Suprapubic skin (tissue), 4 donors: ENCODE data around the gene SPG7. TPM values are rescaled to one million over a fixed set of nuclear protein-coding genes. Genes with fewer than 3 reads are reported as not detected.

Source experiments
- DNase-seq, 2 donors: peaks; one replicate each; pipeline ENCODE4 v3.0.0-alpha.2; 2019; ENCODE audit warnings: low spot score in 2 of 2
- H3K27ac ChIP-seq: fragments of 200-600 bp; sonication (generic); one replicate; pipeline ENCODE4 v1.5.1; 2019
- H3K27me3 ChIP-seq: fragments of 200-600 bp; sonication (generic); one replicate; pipeline ENCODE4 v1.5.1; 2019
- H3K36me3 ChIP-seq: fragments of 200-600 bp; sonication (generic); one replicate; pipeline ENCODE4 v1.5.1; 2019
- H3K4me1 ChIP-seq: fragments of 200-600 bp; sonication (generic); one replicate; pipeline ENCODE4 v1.5.1; 2019
- H3K4me3 ChIP-seq: fragments of 200-600 bp; sonication (generic); one replicate; pipeline ENCODE4 v1.5.1; 2019; ENCODE audit warnings: mild to moderate bottlenecking
- H3K9me3 ChIP-seq: fragments of 200-600 bp; sonication (generic); one replicate; pipeline ENCODE4 v1.5.1; 2019
- EP300 ChIP-seq: sonication (generic); formaldehyde crosslinking; IDR thresholded peaks from one replicate; pipeline ENCODE4 v1.6.1; 2017; ENCODE audit warnings: antibody characterized with exemption
- POLR2A ChIP-seq, 2 donors: fragments of 450-650 bp; IDR thresholded peaks; one replicate each; pipeline ENCODE4 v1.6.1; 2017; ENCODE audit warnings: antibody characterized with exemption in 2 of 2, mild to moderate bottlenecking in 2 of 2, moderate library complexity in 2 of 2
- POLR2AphosphoS5 ChIP-seq, 3 donors: sonication (generic); formaldehyde crosslinking; IDR thresholded peaks; one replicate each; pipeline ENCODE4 v1.6.1; 2017; ENCODE audit warnings: antibody characterized with exemption in 3 of 3
- WGBS: methylation state at CpG from one replicate; pipeline ENCODE4 v1.1.5; 2018; 5-methylcytosine and 5-hydroxymethylcytosine counted together
- total RNA-seq, 4 donors: library from RNA; depleted of rRNA; stranded (reverse); fragments of >200 nt; gene quantifications; one replicate each; pipeline ENCODE4 v1.1.0, GENCODE V29; 2016
- TF ChIP-seq, protein P1 (sequence below), 2 donors: fragments of 200-600 bp in 1 of 2; fragments of 450-650 bp in 1 of 2; sonication (generic) in 1 of 2; IDR thresholded peaks; one replicate each; pipeline ENCODE4 v1.5.1; 2016 to 2019; ENCODE audit warnings: antibody characterized with exemption in 2 of 2, mild to moderate bottlenecking in 1 of 2, moderate library complexity in 1 of 2

SPG7 gene
- total RNA-seq, 4 donors from 2014 or later, result 131 to 324 (median 144) TPM

- Histone ChIP-seq H3K4me3 (peak overlapping the region; percentile 87), H3K36me3 (no peaks in the 10 kb centered on the region), H3K27ac (peak overlapping the region; percentile 99), H3K27me3 (no peaks in the 10 kb centered on the region), H3K9me3 (no peaks in the 10 kb centered on the region), H3K4me1 (peaks cover 50% of the 10 kb centered on the region)
- under 1% methylated on average over 33 of the region's 71 CpGs for WGBS
- TF ChIP-seq EP300 (no peak), POLR2AphosphoS5 (IDR thresholded peaks at IDR 0.05) (peak; percentile 58 to 94 (median 61)), POLR2A (IDR thresholded peaks at IDR 0.05) (no peak)
- TF ChIP-seq, protein P1, sequence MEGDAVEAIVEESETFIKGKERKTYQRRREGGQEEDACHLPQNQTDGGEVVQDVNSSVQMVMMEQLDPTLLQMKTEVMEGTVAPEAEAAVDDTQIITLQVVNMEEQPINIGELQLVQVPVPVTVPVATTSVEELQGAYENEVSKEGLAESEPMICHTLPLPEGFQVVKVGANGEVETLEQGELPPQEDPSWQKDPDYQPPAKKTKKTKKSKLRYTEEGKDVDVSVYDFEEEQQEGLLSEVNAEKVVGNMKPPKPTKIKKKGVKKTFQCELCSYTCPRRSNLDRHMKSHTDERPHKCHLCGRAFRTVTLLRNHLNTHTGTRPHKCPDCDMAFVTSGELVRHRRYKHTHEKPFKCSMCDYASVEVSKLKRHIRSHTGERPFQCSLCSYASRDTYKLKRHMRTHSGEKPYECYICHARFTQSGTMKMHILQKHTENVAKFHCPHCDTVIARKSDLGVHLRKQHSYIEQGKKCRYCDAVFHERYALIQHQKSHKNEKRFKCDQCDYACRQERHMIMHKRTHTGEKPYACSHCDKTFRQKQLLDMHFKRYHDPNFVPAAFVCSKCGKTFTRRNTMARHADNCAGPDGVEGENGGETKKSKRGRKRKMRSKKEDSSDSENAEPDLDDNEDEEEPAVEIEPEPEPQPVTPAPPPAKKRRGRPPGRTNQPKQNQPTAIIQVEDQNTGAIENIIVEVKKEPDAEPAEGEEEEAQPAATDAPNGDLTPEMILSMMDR (IDR thresholded peaks at IDR 0.05), result peak; percentile 8 to 53
- DNase-seq, result peak; percentile 94
Measured at GRCh38 chr16:89489040-89489897, 18.9 kb upstream of the SPG7 start.

GRCh38 chr16:89489898-89490438, 18.2 kb upstream of the SPG7 start:
- H3K27me3 ChIP-seq, result no peaks in the 10 kb centered on the region
- TF ChIP-seq EP300, result no peak
- no peak for TF ChIP-seq POLR2A (IDR thresholded peaks at IDR 0.05)
- TF ChIP-seq, protein P1 (IDR thresholded peaks at IDR 0.05), result no peak
- TF ChIP-seq POLR2AphosphoS5 (IDR thresholded peaks at IDR 0.05), result no peak
- no peaks in the 10 kb centered on the region for H3K9me3 ChIP-seq
- peak overlapping the region; percentile 87 for H3K4me3 ChIP-seq
- H3K27ac ChIP-seq, result peak overlapping the region; percentile 99
- H3K4me1 ChIP-seq, result peaks cover 43% of the 10 kb centered on the region
- no peak for DNase-seq
- WGBS, result no CpG with 5 or more reads among the region's 81 CpGs
- no peaks in the 10 kb centered on the region for H3K36me3 ChIP-seq

- peak within 1 kb of the TSS; percentile 99 for H3K27ac ChIP-seq
- TF ChIP-seq POLR2A (IDR thresholded peaks at IDR 0.05) (peak; percentile 77 to 94), EP300 (no peak), POLR2AphosphoS5 (IDR thresholded peaks at IDR 0.05) (peak in 2 of 3 donors; percentile 79 to 95)
- TF ChIP-seq, protein P1 (IDR thresholded peaks at IDR 0.05), result no peak
- H3K36me3 ChIP-seq, result no peaks in the 10 kb centered on the region
- no peaks in the 10 kb centered on the region for H3K27me3 ChIP-seq
- H3K9me3 ChIP-seq, result no peaks in the 10 kb centered on the region
- H3K4me1 ChIP-seq, result peaks cover 40% of the 10 kb centered on the region
- under 1% methylated on average over 68 of the region's 96 CpGs for WGBS
- peak within 1 kb of the TSS; percentile 87 for H3K4me3 ChIP-seq
- DNase-seq, result peak; percentile 100
Measured at GRCh38 chr16:89490439-89491237, 17.6 kb upstream of the SPG7 start, which contains the start of gene ANKRD11. Gene ANKRD11, minus strand, starts transcription at chr16:89490561. Its CDS starts 173,542 bp downstream, at chr16:89317019.

DNA sequence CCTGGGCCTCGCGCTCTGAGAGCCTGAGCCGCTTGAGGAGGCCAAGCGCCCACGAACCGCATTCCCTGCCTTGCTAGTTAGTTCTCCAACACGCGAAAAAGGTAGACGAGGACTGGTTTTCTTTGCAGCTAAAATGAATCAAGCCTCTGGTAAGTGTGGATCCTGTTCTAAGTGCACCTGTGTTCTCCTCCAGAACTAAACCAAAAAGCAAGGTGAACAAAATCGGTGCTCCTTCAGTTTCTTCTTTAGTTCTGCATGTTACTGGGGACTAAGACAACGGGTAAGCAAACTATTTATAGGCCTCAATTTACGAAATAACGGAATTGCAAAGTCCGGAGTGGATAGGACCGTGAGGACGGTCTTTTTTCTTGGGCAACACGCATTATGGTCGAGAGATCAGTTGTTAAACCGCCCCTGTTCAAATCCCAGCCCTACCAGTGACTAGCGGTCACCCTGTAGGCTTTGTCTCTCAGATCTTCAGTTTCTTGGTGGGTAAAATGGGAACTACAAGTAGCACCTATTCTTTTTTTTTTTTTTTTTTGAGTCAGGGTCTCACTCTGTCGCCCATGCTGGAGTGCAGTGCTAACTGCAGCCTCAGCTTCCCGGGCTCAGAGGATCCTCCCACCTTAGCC, 16.8 kb upstream of the SPG7 start:
- 4% methylated on average over 22 of the region's 22 CpGs for WGBS
- Histone ChIP-seq H3K36me3 (no peaks in the 10 kb centered on the region), H3K9me3 (no peaks in the 10 kb centered on the region), H3K27ac (peak overlapping the region; percentile 99), H3K4me3 (peak overlapping the region; percentile 87), H3K27me3 (no peaks in the 10 kb centered on the region), H3K4me1 (peaks cover 36% of the 10 kb centered on the region)
- TF ChIP-seq POLR2A (IDR thresholded peaks at IDR 0.05), result no peak
- no peak for TF ChIP-seq POLR2AphosphoS5 (IDR thresholded peaks at IDR 0.05)
- TF ChIP-seq EP300, result no peak
- TF ChIP-seq, protein P1 (IDR thresholded peaks at IDR 0.05), result no peak
- DNase-seq, result no peak
